ENCODE data around the gene CAMK2B.

Gene CAMK2B

DNA sequence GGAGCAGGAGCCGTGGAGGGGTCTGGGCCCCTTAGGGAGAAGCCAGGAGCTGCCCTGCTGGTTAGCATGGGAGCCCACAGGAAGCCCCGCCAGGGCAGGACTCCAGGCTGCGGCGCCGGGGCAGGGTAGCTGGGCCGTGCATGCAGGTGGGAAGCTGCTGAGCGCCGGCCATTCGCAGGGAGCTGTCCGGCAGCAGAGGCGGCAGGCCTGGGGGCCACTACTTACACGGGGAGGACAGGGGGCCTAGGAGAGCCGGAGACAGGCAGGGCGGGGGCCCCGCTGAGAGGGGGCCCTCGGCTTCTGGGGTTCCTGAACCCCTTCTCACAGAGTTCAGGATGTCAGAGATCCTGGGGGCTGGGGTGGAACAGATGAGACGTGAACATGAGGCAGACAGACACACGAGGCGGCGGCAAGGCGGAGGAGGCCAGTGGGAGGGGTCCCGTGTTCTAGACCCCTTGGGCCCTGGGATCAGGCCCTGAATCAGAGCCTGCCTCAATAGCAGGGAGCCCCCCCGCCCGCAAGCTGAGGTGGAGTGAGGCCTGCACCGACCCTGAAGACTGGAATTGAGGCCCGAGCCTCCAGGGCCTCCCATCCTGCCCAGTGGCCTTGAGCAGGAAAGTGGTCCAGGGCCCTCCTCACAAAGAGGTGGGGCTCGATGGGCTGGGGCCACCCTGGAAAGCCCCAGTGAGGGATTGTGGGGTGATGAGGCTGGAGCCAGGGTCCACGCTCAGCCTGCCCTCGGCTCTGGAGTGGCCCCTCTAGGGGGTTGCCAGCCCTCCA lies 96.6 kb downstream of the CAMK2B start:
- DNase-seq (ENCODE audit: low spot score): no peak

- no peak for DNase-seq (ENCODE audit: low spot score)
Measured at GRCh38 chr7:44227911-44228310, 97.5 kb downstream of the CAMK2B start.

DNA sequence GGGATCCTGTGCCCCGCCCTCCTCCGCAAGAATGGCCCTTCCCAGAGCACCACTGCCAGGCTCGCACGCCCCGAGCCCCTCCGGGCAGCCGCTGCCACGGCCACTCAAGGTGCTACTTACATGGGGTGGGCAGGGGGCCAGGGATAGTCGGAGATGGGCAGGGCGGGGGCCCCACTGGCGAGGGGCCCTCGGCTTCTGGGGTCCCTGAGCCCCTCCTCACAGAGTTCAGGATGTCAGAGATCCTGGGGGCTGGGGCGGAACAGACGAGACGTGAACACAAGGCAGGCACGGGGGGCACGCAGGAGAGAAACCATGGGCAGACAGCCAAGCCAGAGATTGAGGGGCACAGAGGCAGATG lies 99.0 kb downstream of the CAMK2B start:
- no peak for DNase-seq (ENCODE audit: low spot score)

DNA sequence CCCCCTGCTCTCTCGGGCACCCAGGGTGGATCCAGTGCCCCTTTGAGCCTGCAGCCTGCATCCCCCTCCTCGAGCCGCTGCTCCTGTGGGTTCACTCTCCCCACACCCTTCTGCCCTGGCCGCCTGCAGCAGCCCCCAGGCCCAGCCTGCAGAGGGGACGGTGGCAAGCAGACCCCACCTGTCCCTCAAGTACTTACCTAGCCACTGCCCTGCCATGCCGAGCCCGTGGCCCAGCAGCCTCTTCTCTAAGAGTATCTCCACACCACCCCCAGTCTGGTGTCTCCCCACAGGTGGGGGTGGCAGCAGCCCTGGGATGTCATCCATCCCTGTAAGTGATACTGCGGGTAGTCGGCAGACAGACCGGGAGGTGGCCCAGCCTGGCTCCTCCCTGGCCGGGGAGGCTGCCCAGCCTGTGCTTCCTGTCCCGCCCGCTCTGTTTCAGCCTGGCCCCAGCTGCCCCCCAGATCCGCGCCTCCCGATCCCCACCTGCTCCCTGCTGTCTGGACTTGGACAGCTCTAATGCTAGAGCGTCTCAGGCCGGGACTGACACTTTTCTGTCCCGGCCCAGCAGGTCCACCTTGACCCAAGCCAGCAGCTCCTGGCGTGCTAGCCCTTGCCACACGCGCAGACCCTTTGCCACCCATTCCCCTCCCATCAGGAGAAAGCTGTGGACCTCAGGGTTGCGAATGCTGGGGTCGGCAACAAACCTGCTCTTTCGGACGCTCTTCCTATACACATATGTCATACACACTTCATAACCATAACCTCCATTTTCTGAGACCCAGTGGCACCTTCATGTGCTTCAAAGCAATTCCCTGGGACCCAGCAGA lies 99.6 kb downstream of the CAMK2B start:
- DNase-seq (ENCODE audit: low spot score): no peak

DNA sequence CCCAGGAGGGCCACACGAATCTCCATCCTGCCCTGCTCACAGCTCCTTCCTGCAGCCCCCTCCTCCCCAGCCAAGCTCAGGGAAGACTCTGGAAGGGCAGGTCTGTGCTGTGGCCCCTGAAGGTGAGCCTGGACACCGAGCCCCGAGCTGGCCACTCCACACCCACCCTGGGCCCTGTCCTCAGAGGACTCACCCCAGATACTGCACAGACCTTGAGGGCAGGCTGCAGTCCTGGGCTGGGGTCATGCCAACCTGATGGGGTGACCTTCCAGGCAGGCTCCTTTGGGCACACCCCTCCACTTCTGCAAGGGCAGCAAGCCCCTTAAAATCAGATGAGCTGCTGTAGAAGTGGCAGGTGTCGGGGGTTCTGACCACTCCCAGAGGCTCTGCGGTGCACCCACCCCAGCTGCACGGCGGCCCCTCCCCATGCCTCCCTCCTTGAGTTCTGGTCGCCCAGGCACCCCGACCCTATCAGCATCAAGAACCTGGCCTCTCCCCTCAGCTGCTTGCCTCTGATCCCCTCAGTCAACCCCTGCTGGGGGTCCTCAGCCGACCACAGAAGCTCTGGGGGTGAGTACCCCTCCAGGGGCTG lies 100.3 kb downstream of the CAMK2B start:
- no peak for DNase-seq (ENCODE audit: low spot score)

DNA sequence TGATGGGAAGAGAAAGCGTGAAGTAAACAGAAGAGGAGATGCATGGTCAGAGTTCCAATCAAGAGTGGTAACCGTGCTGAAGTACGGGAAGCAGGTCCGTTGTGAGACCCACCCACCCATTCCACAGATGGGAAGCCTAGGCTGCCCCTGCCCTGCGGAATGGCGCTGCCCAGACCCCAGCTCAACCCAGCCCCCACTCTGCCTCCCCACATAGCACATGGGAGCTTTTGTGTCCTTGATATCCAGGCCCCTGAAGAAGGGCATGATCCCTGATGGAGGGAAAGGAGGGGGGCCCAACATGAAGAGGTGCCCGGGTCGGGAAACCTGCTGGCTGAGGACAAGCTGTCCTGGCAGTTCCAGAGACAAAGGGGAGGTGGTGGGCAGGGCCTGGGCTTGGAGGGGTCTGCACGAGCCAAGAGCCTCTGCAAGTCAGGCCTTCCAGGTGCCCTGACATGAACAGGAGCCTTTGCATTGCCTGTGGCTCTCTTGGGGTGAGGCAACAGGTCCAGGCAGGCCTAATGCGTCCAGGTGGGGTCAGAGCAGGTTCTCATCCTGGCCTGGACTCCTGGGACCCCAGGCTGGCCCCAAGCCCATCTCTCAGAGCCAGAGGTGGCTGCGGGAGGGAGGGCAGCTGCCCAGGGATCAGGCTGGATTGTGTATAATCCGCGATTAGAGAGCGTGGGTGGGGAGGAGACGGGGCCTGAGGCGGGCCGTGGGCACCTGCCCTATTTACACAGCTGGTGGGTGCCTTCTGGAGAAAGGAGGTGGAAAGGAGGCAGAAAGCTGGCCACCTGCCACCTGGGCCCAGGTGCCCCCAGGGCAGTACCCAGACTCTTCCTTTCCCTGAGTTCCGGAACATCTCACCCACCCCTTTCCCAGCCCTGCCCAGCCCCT lies 101.1 kb downstream of the CAMK2B start:
- no peak for DNase-seq (ENCODE audit: low spot score)

GRCh38 chr7:44223362-44224079 lies 101.9 kb downstream of the CAMK2B start:
- no peak for DNase-seq (ENCODE audit: low spot score)

DNA sequence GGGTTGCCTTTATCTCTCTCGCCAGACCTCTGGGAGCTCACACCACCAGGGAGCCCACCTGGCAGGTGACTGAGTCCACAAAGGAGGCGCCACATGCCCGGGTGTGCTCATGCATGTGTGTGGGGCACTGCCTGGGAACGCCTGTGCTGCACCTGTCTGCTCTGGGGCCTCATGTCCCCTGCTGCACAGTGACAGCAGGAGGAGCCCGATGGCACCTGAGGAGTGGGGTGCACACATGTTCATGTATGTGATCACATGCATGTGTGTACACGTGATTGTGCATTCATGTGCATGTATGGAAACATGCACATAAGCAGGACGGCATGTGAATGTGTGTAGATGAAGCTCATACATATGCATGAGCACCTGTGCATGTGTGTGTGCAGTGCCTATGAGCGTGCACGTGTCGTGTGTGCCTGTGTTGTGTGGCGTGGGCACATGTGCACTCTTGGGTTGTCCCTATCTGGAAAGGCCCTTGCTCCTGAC lies 102.6 kb downstream of the CAMK2B start:
- DNase-seq (ENCODE audit: low spot score): no peak

- no peak for DNase-seq (ENCODE audit: low spot score)
Measured at GRCh38 chr7:44222074-44222473, 103.3 kb downstream of the CAMK2B start.

- no peak for DNase-seq (ENCODE audit: low spot score)
Measured at GRCh38 chr7:44221231-44221791, 104.1 kb downstream of the CAMK2B start.

GRCh38 chr7:44220358-44221112 lies 104.9 kb downstream of the CAMK2B start:
- DNase-seq (ENCODE audit: low spot score): no peak

- no peak for DNase-seq (ENCODE audit: low spot score)
Measured at GRCh38 chr7:44220046-44220357, 105.4 kb downstream of the CAMK2B start.

- DNase-seq (ENCODE audit: low spot score): no peak
Measured at GRCh38 chr7:44219371-44220045, 105.9 kb downstream of the CAMK2B start.

GRCh38 chr7:44218418-44219201 lies 106.8 kb downstream of the CAMK2B start:
- DNase-seq (ENCODE audit: low spot score): no peak

DNA sequence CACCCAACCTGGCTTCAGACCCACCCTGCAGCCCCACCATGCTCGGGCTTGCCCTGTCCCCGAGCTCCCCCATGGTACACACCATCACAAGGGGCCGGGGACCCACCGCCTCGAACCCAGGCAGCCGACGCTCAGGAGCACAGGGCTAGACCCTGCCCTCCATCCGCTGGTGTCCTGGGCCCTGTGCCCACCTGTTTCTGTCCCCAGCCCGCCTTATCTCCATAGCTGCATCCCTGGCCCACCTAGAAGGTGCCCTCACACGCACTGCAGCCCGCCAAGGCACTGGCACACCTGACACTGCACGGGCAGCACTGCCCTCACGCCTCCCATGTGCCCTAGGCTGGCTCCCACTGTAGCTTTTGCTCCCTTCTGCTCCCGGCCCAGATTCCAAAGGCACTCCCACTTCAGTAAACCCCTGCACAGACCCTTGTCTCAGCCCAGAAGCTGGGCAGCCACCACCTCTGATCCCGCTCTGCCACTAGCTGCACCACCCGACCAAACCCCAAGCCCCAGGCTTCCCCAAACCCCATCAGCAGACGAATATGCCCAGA lies 107.5 kb downstream of the CAMK2B start:
- no peak for DNase-seq (ENCODE audit: low spot score)

GRCh38 chr7:44217223-44217714 lies 108.1 kb downstream of the CAMK2B start:
- no peak for DNase-seq (ENCODE audit: low spot score)

- no peak for DNase-seq (ENCODE audit: low spot score)
Measured at GRCh38 chr7:44216521-44217222, 108.7 kb downstream of the CAMK2B start.

DNA sequence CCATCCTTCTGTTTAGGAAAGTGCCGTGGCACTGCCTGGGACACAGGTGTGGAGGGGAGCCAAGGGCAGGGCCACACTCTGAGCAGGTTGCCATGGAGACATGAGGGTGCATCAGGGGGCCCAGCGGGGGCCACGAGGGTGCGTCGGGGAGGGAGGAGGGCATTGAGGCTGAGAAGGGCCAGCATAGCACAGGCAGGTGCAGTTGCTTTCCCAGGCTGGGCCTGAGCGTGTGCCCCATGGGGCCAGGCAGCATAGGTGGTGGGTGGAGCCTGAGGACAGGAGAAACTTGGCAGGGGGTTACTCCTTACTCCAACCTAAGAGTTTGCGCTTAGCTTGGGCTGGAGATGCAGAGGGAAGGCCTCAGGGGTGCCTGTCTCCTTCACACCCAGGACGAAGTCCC lies 109.4 kb downstream of the CAMK2B start:
- no peak for DNase-seq (ENCODE audit: low spot score)

All from hematopoietic multipotent progenitor cell treated with erythropoietin and hydrocortisone succinate and interleukin-3 and kit ligand, for 17 days (in vitro differentiated cells).